HG02642 (cell line): ENCODE measurements around the gene CAST.
A peak's percentile ranks its signal among the peaks of the same experiment; 100 is the strongest.

ENCODE experiments used
- ATAC-seq: cut with Tn5 transposase; IDR thresholded peaks from one replicate; pipeline ENCODE4 v1.9.1; 2021; ENCODE audit warnings: mild to moderate bottlenecking; ENCODE audit not compliant: unreplicated experiment, poor library complexity

The CAST gene

DNA sequence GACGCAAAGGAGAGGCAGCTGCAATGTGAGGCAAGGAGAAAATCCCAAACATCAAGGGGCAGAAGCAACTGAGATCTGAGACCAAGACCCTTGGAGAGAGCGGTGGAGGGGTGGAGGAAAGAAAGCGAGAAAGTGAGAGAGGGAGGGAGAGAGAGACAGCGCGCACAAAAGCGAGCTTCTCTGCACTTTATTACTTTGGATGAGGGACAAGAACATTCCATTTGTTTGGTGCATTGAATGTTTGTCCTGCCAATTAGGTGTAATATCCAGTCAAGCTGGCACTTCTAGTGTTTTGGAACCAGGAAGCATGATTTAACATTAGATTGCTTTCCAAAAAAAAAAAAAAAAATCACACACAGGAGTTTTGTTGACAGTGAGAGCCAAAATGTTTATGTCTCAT lies 1.4 kb downstream of the CAST start:
- ATAC-seq: no peak

DNA sequence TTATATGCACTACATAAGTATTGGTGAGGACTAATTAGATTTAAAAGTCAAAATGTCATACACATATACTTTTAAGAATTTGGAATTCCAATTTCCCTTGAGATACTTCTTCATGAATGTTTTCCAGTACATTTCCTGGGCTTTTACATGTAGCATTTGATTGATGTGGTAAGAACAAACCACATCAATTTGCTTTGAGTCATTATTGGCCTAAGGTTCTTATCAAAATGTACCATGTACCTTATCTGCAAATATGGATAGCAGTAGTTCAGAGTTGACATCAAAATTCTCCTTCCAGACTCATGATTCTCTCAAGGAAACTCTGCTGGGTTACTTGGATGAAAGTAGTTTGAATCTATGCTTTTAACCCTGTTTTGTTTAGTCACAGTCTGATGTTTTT lies 2.5 kb downstream of the CAST start:
- no peak for ATAC-seq

DNA sequence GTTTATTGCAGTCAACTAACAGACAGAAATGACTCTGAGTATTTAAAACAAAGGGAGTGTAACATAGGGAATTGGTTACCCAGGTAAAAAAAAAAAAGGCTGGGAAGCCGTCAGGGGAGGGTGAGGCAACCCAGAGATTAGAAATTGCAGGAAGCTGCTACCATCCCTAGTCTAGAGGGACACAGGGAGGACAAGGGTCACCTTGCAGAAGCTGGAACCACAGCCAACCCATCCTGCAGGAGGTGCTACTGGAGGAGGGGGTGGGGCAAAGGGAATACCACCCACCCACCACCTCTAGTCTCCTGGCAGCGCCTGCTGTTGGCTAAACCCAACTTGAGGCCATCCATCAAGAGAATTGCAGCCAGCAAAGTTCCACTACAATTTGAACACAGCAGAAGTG lies 6.5 kb downstream of the CAST start:
- no peak for ATAC-seq

DNA sequence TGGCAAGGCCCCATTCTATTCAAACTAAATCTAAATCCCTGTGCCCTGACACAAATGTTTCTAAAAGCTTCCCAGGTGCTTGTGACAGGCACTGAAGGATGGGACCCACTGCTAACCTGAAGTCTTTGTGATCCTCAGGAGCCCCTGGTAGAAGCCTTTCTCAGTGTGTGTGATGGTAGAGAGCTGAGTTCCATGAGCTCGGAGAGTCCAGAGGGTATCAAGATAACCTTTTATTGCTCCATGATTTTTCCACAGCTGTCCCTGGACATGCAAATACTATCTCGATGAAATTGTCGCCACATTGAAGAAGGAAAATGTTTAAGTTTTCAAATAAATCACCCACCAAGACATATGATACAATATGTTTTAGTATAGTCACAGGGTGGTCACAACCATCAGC lies 7.7 kb downstream of the CAST start:
- no peak for ATAC-seq

DNA sequence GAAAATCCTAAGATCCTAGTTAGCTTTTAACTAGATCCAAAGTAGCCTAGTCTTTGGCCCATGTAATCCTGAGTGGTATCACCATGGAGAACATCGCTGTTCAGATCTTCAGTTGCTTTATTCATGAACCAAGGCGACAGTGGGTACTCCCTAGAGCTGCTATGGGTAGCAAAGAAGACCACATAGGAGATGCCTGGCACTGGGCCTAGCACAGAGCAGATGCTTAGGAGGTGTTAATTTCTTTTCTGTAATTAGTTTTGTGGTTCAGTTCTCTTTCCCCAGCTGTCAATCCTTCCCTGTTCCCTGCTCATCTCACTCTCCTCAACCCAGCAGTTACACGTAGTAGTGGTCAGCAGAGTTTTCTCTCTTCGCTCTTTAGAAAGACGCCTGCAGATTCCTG lies 9.3 kb downstream of the CAST start:
- no peak for ATAC-seq

DNA sequence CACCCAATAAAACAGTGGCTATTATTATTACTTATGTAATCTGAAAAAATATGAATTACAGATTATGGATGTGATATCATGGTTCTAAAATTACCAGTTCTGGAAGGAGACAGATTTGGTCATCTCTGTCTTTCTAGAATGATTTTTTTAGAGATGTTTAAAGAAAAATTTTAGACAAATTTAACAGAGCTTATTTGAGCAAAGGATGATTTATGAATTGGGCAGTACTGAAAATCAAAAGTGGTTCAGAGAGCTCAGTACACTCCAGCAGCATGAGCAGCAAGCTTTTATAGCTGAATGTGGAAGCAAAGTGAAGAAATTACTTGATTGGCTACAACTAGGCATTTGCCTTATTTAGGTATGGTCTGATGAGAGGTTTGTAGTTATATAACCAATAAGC lies 11.0 kb downstream of the CAST start:
- ATAC-seq: no peak

DNA sequence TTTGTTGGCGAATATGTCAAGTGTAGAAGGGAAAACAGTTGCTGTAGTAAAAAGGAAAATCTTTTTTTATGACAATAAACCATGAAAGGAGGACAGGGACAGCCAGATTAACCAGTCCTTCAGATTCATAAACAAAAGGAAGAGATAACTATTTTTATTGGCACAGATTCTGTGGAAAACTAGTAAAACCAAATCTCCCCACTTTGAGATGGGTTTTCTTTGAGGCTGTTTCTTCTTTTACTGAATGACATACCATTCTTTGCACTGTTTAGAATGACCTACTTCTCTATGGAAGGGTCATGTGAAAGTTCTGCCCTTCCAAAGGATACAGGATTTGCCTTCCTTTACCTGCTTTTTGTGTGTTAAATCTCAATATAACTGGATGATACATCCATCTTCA lies 13.7 kb downstream of the CAST start:
- ATAC-seq: no peak

DNA sequence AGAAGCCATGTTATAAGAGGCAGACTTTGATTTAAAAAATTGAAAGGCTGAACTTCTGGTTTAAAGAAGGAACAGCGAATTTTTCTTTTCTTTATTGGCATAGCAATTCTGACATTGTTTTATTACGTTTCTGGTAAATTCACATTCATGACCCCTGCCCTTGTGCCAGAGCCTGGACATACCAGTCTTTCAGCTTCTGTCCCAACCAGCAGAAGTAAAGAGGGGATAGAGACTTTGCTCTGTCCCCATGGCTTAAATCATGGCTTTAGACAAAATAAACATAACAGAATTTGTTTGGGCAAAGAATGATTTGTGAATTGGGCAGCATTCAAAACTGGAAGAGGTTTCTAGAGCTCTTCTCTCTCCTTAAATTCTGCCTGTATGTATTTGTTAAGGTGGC lies 15.3 kb downstream of the CAST start:
- no peak for ATAC-seq

DNA sequence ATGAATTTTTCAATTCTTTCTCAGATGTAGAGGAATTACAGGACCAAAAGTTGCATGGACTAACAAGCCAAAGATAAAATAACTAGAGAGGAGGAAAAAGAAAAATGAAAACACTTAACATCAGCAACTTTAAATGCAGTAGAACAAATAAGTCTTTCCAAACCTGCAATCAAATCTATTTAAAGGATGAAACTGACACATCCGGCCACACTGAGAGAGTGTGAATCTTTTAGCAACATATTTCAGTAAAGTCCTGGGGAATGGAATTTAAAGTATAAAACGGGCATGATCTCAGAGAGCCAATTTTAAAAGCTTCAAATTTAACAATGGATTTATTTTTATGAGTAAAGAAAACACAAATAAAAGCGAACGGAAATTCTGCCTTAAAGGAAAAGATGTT lies 17.1 kb downstream of the CAST start:
- no peak for ATAC-seq

DNA sequence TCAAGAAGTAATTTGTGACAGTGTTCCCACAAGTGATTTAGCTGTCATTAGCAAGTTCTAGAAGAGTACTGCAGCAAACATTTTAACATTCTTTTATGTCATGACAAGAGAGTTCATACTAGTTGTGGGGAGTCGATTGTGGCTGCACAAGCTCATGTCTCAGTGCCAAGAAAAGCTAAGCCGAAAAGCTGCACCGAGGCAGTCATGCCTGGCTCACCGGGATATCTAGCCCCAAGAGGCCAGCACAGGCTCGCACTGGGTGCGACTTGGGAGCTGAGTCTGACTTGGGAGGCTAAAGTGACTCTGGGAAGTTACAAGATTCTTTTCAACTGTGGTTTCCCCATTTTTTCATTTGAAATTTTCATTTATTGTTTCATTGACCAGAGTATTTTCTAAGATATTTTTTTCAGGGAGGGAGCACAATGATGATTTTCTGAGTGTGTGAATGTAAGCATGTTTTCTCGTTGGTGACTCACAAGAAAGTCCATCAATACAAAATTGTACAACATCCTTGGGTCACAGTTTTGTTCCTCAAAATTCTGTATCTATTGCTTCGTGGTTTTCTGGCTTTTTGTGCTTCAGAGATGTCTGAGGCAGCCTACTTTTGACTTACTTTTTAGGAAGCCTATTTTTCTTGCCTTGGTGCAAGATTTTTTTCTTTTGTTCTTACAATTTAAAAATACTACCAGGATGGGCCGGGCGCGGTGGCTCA lies 18.7 kb downstream of the CAST start:
- ATAC-seq: no peak

DNA sequence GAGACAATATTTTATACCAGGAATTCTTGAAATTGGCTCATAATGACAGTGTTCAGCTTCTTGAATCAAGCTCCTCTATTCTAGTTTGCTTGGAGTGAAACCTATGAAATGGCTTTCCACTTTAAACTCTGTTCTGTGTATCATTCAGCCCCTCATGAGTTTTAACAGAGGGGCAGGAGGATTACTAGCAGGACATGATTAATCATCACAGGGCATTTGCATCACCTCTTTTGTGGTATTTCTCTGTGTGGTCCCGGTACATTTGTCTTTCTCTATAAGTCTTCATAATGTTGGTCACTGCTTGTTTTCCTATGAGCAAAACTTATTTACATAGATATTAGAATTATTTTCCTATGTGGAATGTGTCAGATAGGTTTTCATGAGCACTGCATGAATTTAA lies 21.2 kb downstream of the CAST start:
- ATAC-seq: no peak

DNA sequence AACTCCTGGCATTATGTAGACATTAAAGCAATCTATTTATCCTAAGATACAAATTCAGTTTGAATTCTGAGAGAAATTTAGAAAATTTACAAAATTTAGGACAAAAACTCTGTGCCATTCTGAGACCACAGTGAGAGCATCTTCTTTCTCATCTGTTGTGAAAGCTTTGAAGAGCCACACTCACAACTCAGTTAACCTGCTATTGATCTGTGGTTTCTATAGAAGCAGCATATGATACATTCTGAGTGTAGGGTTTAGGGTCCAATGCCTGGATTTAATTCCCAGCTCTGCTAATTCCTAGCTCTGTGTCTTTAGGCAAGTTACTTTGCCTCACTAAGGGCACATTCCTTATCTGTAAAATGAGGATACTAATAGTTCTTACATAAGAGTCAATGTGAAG lies 21.6 kb downstream of the CAST start:
- ATAC-seq: no peak

DNA sequence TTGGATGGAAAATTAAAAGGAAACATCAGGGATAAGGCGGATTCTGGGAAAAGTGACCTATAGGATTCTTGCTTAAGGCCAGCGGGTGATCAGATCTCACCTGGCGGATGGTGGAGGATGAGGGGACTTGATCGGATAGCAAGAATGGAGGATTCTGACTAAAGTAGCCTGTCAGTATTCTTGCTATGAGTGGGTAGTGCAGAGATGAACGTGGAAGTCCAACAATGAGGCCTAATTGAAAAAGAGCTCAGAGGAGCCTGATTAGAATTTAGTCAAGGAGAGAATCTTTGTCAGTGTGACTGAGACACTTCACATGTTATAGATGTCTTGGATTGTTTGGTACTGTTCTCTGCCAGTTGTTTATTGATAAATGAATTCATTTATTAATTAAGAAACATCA lies 24.9 kb downstream of the CAST start:
- ATAC-seq: no peak

DNA sequence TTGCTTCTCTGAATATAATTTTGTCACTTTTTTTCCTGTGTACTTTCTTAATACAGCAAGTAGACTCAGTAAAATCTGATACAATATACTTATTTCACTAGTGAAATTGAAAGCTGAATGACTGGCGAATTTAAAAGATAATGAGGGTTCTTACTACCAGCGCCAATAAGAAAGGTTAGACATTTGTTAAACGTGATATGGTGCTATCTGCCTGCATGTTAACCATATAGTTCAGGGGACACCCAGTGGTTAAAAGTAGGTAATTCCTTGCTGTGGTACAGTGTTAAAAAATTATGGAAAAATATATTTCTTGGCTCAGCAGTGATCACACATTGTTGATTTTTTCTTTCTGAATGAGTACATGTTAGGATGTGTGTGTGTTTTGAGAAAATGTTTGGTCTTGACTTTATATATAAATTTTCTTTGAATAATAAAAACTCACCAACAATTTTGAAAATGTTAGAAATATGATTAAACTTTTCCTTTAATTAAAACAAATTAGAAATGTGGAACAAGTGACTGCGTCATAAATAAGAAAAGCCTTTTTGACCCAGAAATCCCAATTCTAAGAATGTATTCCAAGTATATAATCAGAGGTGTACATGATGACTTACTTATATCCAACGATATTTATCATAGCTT lies 25.8 kb downstream of the CAST start:
- peak; percentile 86 for ATAC-seq

DNA sequence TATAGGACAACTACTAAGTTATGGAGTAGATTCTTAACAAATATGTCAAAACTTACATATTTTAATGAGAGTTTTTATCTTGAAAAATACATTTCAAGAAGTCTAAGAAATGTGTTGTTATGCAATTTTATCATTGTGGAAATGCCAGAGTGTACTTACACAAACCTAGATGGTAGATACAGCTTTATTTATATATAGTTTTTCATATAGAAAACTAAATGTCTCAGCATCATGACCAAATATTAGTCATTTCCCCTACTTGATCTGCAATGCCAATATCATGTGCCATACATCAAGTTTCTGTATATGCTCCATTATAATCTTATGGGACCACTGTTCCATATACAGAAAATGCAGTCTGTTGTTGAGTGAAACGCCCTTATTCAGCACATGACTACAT lies 28.7 kb downstream of the CAST start:
- no peak for ATAC-seq

DNA sequence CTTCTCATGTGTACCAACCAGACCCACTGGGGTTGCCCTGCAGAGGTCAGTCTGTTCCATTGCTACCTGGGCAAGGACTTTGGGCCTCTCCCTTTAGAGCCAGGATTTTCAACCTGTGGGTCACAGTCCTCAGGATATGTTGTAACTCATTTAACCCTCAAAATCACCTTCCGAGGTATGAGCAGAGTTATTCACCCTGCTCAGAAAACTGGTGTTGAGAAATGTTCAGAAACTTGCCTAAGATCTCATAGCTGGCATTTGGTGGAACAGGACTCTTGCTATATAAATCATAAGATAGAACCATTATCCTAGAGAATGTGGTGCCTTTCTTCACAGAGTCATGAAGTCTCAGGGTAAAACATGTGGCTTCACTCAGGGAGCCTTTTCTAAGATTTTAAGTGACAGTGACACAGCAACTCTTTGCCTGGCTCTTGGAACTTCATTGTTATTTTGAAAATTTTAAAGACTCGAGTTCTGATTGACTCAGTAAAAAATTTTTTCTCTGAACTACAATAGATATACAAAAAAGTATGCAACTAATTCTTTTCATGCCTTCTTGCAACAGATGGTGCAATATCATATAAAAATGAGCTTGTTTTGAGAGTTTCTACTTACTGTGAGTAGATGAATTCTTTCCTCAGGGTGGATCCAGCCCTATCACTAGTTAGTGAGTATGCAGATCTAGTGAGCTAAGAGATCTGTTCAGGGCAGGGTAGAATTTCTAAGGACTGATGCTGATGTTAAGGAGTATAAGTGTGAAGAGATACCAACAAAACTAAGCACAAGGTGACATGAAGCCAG lies 29.5 kb downstream of the CAST start:
- ATAC-seq: no peak

DNA sequence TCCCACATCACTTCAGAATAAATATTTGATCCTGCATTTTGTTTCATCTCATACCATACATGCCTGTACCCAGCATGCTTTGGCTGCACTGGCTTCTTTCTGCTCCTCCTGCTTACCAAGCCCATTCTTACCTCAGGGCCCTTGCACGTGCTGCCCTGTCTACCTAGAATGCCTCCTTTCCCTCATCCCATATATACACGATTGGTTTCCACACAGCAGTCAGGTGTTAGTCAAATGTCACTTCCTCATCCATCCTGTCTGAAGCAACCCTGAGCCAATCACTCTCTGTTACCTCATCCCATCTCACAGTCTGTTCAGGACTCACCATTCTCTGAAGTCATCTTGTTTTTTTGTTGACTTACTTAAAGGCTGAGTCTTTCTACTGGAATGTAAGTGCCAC lies 30.3 kb downstream of the CAST start:
- no peak for ATAC-seq

DNA sequence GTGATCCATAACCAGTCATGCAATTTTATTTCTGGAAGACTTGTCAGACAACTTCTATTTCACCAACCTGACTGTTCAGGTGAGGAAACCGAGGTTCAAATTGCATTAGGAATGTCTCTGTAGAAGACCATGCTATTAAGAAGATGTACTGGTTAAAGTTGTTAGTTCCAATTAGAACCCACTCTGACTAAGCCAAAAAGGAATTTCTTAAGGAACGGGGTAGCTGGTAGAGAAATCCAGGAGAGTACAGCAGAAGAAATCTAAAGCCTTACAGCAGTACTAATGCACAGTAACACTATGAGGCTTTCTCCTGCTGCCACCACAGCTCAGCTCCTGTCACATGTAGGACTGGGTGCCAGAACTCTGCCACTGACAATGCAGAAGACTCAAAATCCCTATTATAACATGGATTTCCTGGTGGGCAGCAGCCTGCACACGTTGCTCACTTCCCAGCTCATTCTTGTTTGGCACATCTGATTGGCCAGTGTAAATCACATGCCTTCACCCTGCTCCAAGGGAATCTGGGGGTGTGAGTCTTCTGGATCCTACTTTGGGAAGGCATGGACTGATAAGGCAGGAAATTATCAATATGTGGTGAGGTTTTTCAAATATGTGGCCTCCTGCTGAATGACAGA lies 37.1 kb downstream of the CAST start:
- ATAC-seq: no peak

DNA sequence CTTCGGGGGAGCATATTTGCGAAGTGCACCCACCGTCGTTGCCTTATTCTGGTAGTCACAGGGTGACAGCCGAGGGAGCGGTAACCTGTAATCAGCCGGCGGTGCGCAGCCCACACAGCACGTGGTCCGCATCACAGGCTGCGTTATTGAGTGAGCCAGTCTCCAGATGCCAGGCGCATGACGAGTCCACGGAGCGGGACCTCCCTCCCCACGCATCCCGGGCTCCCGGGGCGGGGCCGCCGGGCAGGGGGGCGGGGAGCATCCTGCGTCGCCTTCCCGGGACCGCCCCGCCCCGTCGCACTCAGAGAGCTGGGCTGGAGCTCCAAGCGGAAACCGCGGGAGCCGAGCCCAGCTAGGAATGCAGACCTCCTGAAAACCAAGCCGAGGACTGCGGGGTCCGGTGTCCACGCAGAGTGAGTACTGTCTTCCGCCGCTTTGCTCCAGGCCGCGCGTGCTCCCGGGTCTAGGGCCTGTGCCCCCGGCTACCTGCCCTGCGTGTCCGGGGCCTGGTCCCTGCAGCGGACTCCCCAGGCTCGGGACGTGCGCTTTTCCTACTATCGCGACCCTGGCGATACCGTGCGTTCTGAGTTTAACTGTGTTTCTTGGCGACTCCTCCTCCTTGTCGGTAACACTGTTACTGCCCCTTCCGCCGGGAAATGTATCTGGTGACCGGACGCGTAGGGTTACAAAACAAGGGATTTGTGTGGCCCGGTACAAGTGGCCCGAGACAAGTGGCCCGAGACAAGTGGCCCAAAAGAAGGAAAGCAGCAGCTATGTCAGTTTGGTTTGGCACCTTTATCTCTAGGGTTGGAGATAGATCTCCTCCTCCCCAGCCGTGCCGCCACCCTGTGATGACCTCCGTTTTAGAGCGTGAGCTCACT lies 40.6 kb downstream of the CAST start:
- ATAC-seq: peak; percentile 75

DNA sequence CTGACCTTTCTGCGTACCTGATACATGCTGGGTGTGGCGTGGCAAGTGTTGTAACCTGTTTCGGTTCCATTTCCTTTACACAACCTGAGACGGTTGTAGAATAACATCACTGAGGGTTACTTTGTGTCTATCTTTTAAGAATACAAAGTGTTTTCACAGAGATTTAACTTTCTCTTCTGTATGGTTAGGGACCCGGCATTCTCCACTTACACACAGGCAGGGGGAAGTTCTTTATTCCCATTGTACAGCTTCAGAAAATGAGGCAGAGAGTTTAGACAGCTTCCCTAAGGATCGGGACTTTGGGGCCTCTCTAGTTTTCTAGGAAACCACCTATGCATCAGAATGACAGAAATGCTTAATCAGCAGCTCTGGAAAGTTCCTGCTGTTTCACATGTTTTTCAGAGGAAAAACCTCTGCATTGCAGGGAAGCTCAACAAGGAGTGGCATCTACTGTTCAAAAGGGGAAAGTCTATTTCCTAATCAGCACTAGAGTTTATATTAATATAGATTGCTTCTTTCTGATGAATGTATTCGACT lies 41.3 kb downstream of the CAST start:
- ATAC-seq: peak; percentile 78
